HepG2 (cell line): Measurements from ENCODE around the gene DTD2. TPM values are rescaled to one million over a fixed set of nuclear protein-coding genes. Genes with fewer than 3 reads are reported as not detected.

Experiments
- ATM ChIP-seq: fragments of 450-650 bp; IDR thresholded peaks from 2 replicates; pipeline ENCODE4 v1.7.1; 2017; ENCODE audit warnings: mild to moderate bottlenecking, borderline replicate concordance
- DBP ChIP-seq: sonication (generic); formaldehyde crosslinking; IDR thresholded peaks from 2 replicates; pipeline ENCODE4 v1.4.0; 2020; ENCODE audit warnings: missing genetic modification reagents; ENCODE audit errors: not compliant biosample characterization
- DNMT1 ChIP-seq: sonication (generic); formaldehyde crosslinking; IDR thresholded peaks from 2 replicates; pipeline ENCODE4 v1.5.1; 2020; ENCODE audit warnings: mild to moderate bottlenecking, missing genetic modification reagents
- FOXA1 ChIP-seq, 2 experiments: fragments of 450-650 bp in 1 of 2; sonication (generic) in 1 of 2; formaldehyde crosslinking in 1 of 2; IDR thresholded peaks; 2 replicates each; pipeline versions ENCODE4 v1.4.0 to v1.6.1; 2016 to 2020; ENCODE audit warnings: missing genetic modification reagents in 1 of 2
- FOXA3 ChIP-seq: IDR thresholded peaks from 2 replicates; pipeline ENCODE4 v1.6.1; 2016; ENCODE audit warnings: missing genetic modification reagents, missing compliant biosample characterization
- GFI1 ChIP-seq: sonication (generic); formaldehyde crosslinking; IDR thresholded peaks from 2 replicates; pipeline ENCODE4 v1.5.0; 2020; ENCODE audit warnings: missing genetic modification reagents, mild to moderate bottlenecking, borderline replicate concordance
- HNRNPK ChIP-seq: fragments of 200-400 bp; formaldehyde crosslinking; IDR thresholded peaks from 2 replicates; pipeline ENCODE4 v1.6.1; 2018; ENCODE audit warnings: low read length, low read depth, moderate library complexity, mild to moderate bottlenecking; ENCODE audit not compliant: poor library complexity, severe bottlenecking
- HOXA9 ChIP-seq: sonication (generic); formaldehyde crosslinking; IDR thresholded peaks from 2 replicates; pipeline ENCODE4 v1.8.1; 2022; ENCODE audit warnings: missing genetic modification reagents, mild to moderate bottlenecking, moderate library complexity, borderline replicate concordance
- NFRKB ChIP-seq: fragments of 450-650 bp; IDR thresholded peaks from 2 replicates; pipeline ENCODE4 v1.6.1; 2017
- NONO ChIP-seq, 2 experiments: fragments of 450-650 bp in 1 of 2; sonication (generic) in 1 of 2; formaldehyde crosslinking in 1 of 2; IDR thresholded peaks in 1 of 2; conservative IDR thresholded peaks in 1 of 2; 2 replicates each; pipeline versions ENCODE4 v1.6.1 to v1.8.0; 2017 to 2022; ENCODE audit warnings: mild to moderate bottlenecking in 1 of 2, missing genetic modification reagents in 1 of 2, moderate library complexity in 1 of 2
- NR2F2 ChIP-seq: IDR thresholded peaks from 2 replicates; pipeline ENCODE4 v1.6.1; 2012; ENCODE audit warnings: low read depth, inconsistent platforms, borderline replicate concordance
- RAD51 ChIP-seq: fragments of 450-650 bp; IDR thresholded peaks from 2 replicates; pipeline ENCODE4 v1.6.1; 2016; ENCODE audit warnings: borderline replicate concordance
- TEAD2 ChIP-seq: sonication (generic); formaldehyde crosslinking; IDR thresholded peaks from 2 replicates; pipeline ENCODE4 v1.9.0; 2021; ENCODE audit warnings: missing genetic modification reagents
- TFDP2 ChIP-seq: sonication (generic); formaldehyde crosslinking; IDR thresholded peaks from 2 replicates; pipeline ENCODE4 v1.4.0; 2020; ENCODE audit warnings: missing genetic modification reagents
- ZNF180 ChIP-seq: sonication (generic); formaldehyde crosslinking; IDR thresholded peaks from 2 replicates; pipeline ENCODE4 v1.4.0; 2020; ENCODE audit warnings: low read depth, missing genetic modification reagents, borderline replicate concordance
- ZNF34 ChIP-seq: sonication (generic); formaldehyde crosslinking; IDR thresholded peaks from 2 replicates; pipeline ENCODE4 v1.4.0; 2020; ENCODE audit warnings: mild to moderate bottlenecking, missing genetic modification reagents, borderline replicate concordance
- ZNF740 ChIP-seq: sonication (generic); formaldehyde crosslinking; IDR thresholded peaks from 2 replicates; pipeline ENCODE4 v1.4.0; 2020; ENCODE audit warnings: missing genetic modification reagents
- ZNF773 ChIP-seq: sonication (generic); formaldehyde crosslinking; IDR thresholded peaks from 2 replicates; pipeline ENCODE4 v1.4.0; 2020; ENCODE audit warnings: missing genetic modification reagents, borderline replicate concordance
- ZNF879 ChIP-seq: sonication (generic); formaldehyde crosslinking; IDR thresholded peaks from 2 replicates; pipeline ENCODE4 v1.8.1; 2023; ENCODE audit warnings: missing genetic modification reagents
- ZSCAN20 ChIP-seq: sonication (generic); formaldehyde crosslinking; IDR thresholded peaks from 2 replicates; pipeline ENCODE4 v1.4.0; 2020; ENCODE audit warnings: missing genetic modification reagents, mild to moderate bottlenecking, borderline replicate concordance
- ZSCAN21 ChIP-seq: sonication (generic); formaldehyde crosslinking; IDR thresholded peaks from 2 replicates; pipeline ENCODE4 v1.8.0; 2022; ENCODE audit warnings: mild to moderate bottlenecking, missing genetic modification reagents, moderate library complexity, borderline replicate concordance
- polyA plus RNA-seq, 8 experiments: library from polyadenylated mRNA; depleted of rRNA in 3 of 8; stranded (reverse) in 7 of 8; unstranded in 1 of 8; fragments of >200 nt; fragmentation: Illumina TruSeq in 4 of 8; extraction: Trizol in 4 of 8; gene quantifications; 2 replicates each; pipeline versions ENCODE4 v1.2.1 to v1.2.3, GENCODE V29; 2011 to 2016; ENCODE audit warnings: low read depth in 4 of 8, missing spikeins in 1 of 8, mixed read lengths in 1 of 8; ENCODE audit not compliant: insufficient read depth in 1 of 8
- total RNA-seq, 5 experiments: library from RNA; depleted of rRNA; stranded (reverse); fragments of >200 nt; fragmentation: Illumina TruSeq; extraction: Trizol; gene quantifications; 2 replicates each; pipeline ENCODE4 v1.2.3, GENCODE V29; 2016; ENCODE audit warnings: low read depth in 1 of 5
- TF ChIP-seq, protein P1 (sequence below): sonication (generic); formaldehyde crosslinking; IDR thresholded peaks from 2 replicates; pipeline ENCODE4 v1.5.0; 2020; ENCODE audit warnings: missing genetic modification reagents
- TF ChIP-seq, protein P2 (sequence below): sonication (generic); formaldehyde crosslinking; IDR thresholded peaks from 2 replicates; pipeline ENCODE4 v1.8.0; 2022; ENCODE audit warnings: missing genetic modification reagents, mild to moderate bottlenecking, moderate library complexity, borderline replicate concordance

DTD2 gene
- total and polyA plus RNA-seq, 2 of the 13 experiments (the other 11 are each of a cell fraction or from before 2014, with no cell fraction given) = 22.3 to 49.8 TPM

DNA sequence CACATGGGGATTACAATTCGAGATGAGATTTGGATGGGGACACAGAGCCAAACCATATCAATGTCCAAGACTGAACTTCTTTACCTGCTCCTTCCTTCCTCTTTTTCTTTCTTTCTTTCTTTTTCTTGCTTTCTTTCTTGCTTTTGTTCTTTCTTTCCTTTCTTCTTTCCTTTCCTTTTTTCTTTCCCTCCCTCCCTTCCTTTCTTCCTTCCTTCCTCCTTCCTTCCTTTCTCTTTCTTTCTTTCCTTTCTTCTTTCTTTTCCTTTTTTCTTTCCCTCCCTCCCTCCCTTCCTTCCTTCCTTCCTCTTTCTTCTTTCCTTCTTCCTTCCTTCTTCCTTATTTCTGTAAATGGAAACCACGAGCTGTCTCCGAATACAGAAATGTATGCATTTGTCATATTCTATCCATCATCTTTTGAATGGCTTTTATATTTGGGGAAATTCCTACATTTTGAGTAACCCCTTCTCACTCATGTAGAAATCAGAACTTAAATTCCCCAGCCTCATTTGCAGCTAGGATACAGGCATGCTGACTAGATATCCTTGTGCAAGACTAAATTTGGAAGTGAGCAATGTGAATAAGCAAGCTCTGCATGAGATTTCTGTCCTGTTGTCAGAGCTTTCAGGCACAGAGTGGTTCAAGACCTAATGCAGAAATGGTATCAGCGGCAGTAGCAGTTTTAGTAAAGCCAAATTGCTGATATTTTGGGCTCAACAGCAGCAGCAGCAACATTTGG is 19.0 kb upstream of the DTD2 start (continued):
- TF ChIP-seq DBP (CRISPR knock-in tag) = no peak
- no peak for TF ChIP-seq NR2F2
- TF ChIP-seq, protein P1, sequence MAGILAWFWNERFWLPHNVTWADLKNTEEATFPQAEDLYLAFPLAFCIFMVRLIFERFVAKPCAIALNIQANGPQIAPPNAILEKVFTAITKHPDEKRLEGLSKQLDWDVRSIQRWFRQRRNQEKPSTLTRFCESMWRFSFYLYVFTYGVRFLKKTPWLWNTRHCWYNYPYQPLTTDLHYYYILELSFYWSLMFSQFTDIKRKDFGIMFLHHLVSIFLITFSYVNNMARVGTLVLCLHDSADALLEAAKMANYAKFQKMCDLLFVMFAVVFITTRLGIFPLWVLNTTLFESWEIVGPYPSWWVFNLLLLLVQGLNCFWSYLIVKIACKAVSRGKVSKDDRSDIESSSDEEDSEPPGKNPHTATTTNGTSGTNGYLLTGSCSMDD (CRISPR knock-in tag) = no peak
- no peak for TF ChIP-seq ZSCAN21
- no peak for TF ChIP-seq ZNF773
- peak; percentile 89; the same call in 1 of the 2 replicates for TF ChIP-seq NONO (IDR thresholded peaks at IDR 0.05)
- no peak for TF ChIP-seq NONO (CRISPR knock-in tag; conservative IDR thresholded peaks at IDR 0.05)
- no peak for TF ChIP-seq TFDP2 (CRISPR knock-in tag)
- TF ChIP-seq ATM = peak; percentile 88; the same call in 1 of the 2 replicates
- no peak for TF ChIP-seq GFI1 (CRISPR knock-in tag)
- no peak for TF ChIP-seq FOXA3 (CRISPR knock-in tag)
- TF ChIP-seq ZNF34 (CRISPR knock-in tag) = no peak
- no peak for TF ChIP-seq ZNF740 (CRISPR knock-in tag)
- TF ChIP-seq RAD51 = peak; percentile 26; the same call in 1 of the 2 replicates
- no peak for TF ChIP-seq ZNF180 (CRISPR knock-in tag)
- no peak for TF ChIP-seq ZNF879 (CRISPR knock-in tag)
- TF ChIP-seq HOXA9 (CRISPR knock-in tag) = no peak
- no peak for TF ChIP-seq DNMT1 (CRISPR knock-in tag)
- TF ChIP-seq HNRNPK = peak; percentile 66
- TF ChIP-seq TEAD2 = no peak
- 0 out of 2 replicates have a peak, but pooled peaks have one; percentile 8 for TF ChIP-seq FOXA1 (IDR thresholded peaks at IDR 0.05)
- no peak for TF ChIP-seq FOXA1 (CRISPR knock-in tag; IDR thresholded peaks at IDR 0.05)
- TF ChIP-seq ZSCAN20 (CRISPR knock-in tag) = no peak
- no peak for TF ChIP-seq NFRKB
- TF ChIP-seq, protein P2, sequence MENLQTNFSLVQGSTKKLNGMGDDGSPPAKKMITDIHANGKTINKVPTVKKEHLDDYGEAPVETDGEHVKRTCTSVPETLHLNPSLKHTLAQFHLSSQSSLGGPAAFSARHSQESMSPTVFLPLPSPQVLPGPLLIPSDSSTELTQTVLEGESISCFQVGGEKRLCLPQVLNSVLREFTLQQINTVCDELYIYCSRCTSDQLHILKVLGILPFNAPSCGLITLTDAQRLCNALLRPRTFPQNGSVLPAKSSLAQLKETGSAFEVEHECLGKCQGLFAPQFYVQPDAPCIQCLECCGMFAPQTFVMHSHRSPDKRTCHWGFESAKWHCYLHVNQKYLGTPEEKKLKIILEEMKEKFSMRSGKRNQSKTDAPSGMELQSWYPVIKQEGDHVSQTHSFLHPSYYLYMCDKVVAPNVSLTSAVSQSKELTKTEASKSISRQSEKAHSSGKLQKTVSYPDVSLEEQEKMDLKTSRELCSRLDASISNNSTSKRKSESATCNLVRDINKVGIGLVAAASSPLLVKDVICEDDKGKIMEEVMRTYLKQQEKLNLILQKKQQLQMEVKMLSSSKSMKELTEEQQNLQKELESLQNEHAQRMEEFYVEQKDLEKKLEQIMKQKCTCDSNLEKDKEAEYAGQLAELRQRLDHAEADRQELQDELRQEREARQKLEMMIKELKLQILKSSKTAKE (CRISPR knock-in tag) = no peak
